GM12891 (cell line): ENCODE measurements around the gene RNF114.

Source experiments
- DNase-seq: peaks from one replicate; pipeline ENCODE4 v3.0.0; 2011; ENCODE audit warnings: low spot score; ENCODE audit not compliant: insufficient read length
- FAIRE-seq: peaks from 2 replicates; lab custom pipeline; 2011; peaks lifted over from hg19 to GRCh38; lab: Jason Lieb, UNC
- PAX5 ChIP-seq: IDR thresholded peaks from 2 replicates; pipeline ENCODE4 v1.6.1; 2011; ENCODE audit warnings: low read length, moderate library complexity, mild to moderate bottlenecking; ENCODE audit not compliant: insufficient read depth, severe bottlenecking
- POLR2A ChIP-seq: IDR thresholded peaks from 2 replicates; pipeline ENCODE4 v1.6.1; 2011; ENCODE audit warnings: low read depth, low read length, control low read depth
- POLR2AphosphoS5 ChIP-seq: IDR thresholded peaks from 2 replicates; pipeline ENCODE4 v1.6.1; 2011; ENCODE audit warnings: low read depth, low read length, control low read depth
- POU2F2 ChIP-seq: IDR thresholded peaks from 2 replicates; pipeline ENCODE4 v1.6.1; 2011; ENCODE audit warnings: low read depth, mild to moderate bottlenecking, control low read depth, low read length, moderate library complexity
- SPI1 ChIP-seq: IDR thresholded peaks from 2 replicates; pipeline ENCODE4 v1.6.1; 2011; ENCODE audit warnings: low read depth, low read length, control low read depth
- TAF1 ChIP-seq: IDR thresholded peaks from 2 replicates; pipeline ENCODE4 v1.6.1; 2011; ENCODE audit warnings: low read depth, low read length, control low read depth

RNF114 gene

GRCh38 chr20:49985157-49985556 is 49.0 kb downstream of the RNF114 start:
- TF ChIP-seq POLR2A (no peak), POU2F2 (no peak), POLR2AphosphoS5 (no peak), SPI1 (no peak), TAF1 (no peak), PAX5 (no peak)
- DNase-seq (no peak), FAIRE-seq (no peak)

GRCh38 chr20:49985617-49986016 is 49.4 kb downstream of the RNF114 start:
- no peak for FAIRE-seq
- no peak for DNase-seq
- TF ChIP-seq PAX5 (no peak), POLR2A (no peak), TAF1 (no peak), SPI1 (no peak), POLR2AphosphoS5 (no peak), POU2F2 (no peak)

- DNase-seq (no peak), FAIRE-seq (no peak)
- no peak for TF ChIP-seq PAX5
- no peak for TF ChIP-seq SPI1
- TF ChIP-seq POLR2A = no peak
- no peak for TF ChIP-seq TAF1
- TF ChIP-seq POU2F2 = no peak
- no peak for TF ChIP-seq POLR2AphosphoS5
These were observed 49.9 kb downstream of the RNF114 start for GRCh38 chr20:49986049-49986448.

- TF ChIP-seq POLR2AphosphoS5 (no peak), POLR2A (no peak), PAX5 (no peak), SPI1 (no peak), TAF1 (no peak), POU2F2 (no peak)
- DNase-seq = no peak
- no peak for FAIRE-seq
These were observed 51.0 kb downstream of the RNF114 start for GRCh38 chr20:49987015-49987867.

- FAIRE-seq (no peak), DNase-seq (no peak)
- TF ChIP-seq SPI1 = no peak
- no peak for TF ChIP-seq POLR2AphosphoS5
- no peak for TF ChIP-seq POLR2A
These were observed 51.9 kb downstream of the RNF114 start for GRCh38 chr20:49987868-49988690.

GRCh38 chr20:49989234-49990065 is 53.3 kb downstream of the RNF114 start:
- no peak for FAIRE-seq
- TF ChIP-seq PAX5 = no peak
- TF ChIP-seq TAF1 = no peak
- TF ChIP-seq POU2F2 = no peak
- no peak for TF ChIP-seq POLR2AphosphoS5
- no peak for TF ChIP-seq SPI1
- TF ChIP-seq POLR2A = no peak
- DNase-seq = no peak

GRCh38 chr20:49990271-49990720 is 54.1 kb downstream of the RNF114 start:
- no peak for TF ChIP-seq POLR2AphosphoS5
- no peak for TF ChIP-seq TAF1
- no peak for TF ChIP-seq PAX5
- no peak for TF ChIP-seq POLR2A
- TF ChIP-seq POU2F2 = no peak
- no peak for TF ChIP-seq SPI1
- DNase-seq = no peak
- no peak for FAIRE-seq

GRCh38 chr20:49993301-49993751 is 57.1 kb downstream of the RNF114 start:
- FAIRE-seq = no peak

More at GRCh38 chr20:49993301-49993751, 57.1 kb downstream of the RNF114 start:
- DNase-seq = no peak
- TF ChIP-seq POU2F2 = no peak
- no peak for TF ChIP-seq POLR2AphosphoS5
- no peak for TF ChIP-seq POLR2A
- no peak for TF ChIP-seq TAF1
- TF ChIP-seq SPI1 = peak; percentile 37; the same call in 1 of the 2 replicates
- no peak for TF ChIP-seq PAX5
